IPS-NIHi7 (cell line): ENCODE results near the gene CIAO1.
"Not testable (repeated sequence)": the region's sequence is repeated elsewhere in the genome, so short reads cannot be mapped to it uniquely, and the experiment has no call there.

Source experiments
- DNase-seq: peaks from one replicate; pipeline ENCODE4 v3.0.0; 2012; ENCODE audit warnings: mixed read lengths; ENCODE audit errors: extremely low spot score

Gene CIAO1

DNA sequence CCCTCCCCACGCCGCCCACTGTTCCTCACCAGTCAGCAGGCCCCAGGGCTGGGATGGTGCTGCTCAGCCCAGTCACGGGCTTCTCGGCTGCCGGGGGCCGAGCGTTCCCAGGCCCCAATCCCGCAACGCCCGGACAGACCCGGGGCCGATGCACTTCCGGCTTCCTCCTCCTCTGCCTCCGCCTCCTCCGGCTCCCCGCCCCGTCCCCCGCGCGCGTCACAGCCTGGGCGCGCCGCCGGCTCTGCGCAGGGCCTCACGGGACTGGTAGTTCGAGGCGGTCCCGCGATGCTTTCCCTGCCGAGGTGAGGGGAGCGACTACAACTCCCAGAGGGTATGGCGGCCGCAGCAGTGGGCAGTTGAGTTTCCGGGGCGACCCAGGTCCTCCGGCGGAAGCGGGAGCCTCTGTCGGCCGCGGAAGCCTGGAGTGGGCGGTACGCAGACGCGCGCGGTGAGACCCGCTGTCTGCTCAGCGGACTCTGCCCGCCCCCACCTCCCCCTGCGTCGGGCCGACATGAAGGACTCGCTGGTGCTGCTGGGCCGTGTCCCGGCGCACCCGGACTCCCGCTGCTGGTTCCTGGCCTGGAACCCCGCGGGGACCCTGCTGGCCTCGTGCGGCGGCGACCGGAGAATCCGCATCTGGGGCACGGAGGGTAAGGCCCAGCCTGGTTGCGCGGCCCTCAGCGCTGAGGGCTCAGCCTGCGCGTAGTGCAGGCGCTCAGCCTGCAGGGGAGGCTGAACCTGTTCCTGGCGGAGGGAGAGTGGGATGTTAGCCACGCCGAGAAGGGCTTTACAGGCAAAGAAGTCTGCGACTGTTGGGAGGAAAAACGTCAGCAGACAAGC is at the start of gene CIAO1, which contains the start of gene TMEM127:
Gene CIAO1 (plus strand): TSS at position 386 of the 840 bp plus-strand sequence. CDS start 126 bp downstream, at position 512.
Gene TMEM127 (minus strand): TSS at position 158 of the 840 bp plus-strand sequence. CDS start 616 bp downstream, outside the sequence.
- peak; percentile 98 for DNase-seq

GRCh38 chr2:96218508-96219131 is 47.4 kb upstream of the CIAO1 start:
- DNase-seq: no peak

DNA sequence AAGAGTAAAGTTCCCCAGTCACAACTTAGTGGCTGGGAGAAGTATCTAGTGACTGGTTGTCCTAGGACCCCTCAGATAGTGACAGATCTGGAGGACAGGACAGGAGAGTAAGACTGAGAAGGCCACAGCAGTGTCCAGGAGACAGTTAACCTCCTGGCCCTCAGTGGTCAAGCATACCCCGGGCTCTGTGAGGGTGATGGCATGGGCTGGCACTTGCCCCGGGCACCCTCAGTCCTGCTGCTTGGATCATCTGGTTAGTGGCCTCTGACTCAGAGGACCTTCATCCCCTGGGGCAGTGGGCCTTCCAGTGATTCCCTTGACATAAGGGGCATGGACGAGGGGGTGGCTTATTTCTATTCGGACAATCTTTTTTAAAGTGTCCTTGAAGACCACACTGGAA is 46.1 kb upstream of the CIAO1 start:
- not testable (repeated sequence) for DNase-seq

GRCh38 chr2:96221106-96221505 is 44.9 kb upstream of the CIAO1 start:
- DNase-seq: not testable (repeated sequence)

DNA sequence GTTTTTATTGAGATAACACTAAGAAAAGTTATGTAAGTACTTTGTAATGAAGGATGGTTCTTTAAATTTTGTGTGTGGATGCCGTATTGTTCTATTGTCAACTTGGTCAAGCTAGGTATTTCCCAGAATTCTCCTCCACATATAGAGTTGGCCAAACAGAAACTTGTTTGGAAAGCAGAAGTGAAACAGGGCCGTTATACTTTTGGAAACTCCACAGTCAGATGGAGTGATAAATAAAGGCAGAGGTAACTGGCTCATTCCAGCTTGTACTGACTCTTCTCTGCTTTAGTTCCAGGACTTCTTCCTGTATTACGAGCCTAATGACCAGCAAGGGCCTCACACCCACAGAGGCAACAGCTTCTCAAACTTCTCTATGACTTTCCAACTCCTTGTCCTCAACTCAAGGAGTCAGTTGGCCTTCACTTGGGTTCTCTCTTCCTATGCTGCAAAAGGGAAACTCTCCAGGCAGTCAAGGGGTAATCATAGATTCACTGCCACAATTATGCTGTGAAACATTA is 41.0 kb upstream of the CIAO1 start:
- DNase-seq: no peak

DNA sequence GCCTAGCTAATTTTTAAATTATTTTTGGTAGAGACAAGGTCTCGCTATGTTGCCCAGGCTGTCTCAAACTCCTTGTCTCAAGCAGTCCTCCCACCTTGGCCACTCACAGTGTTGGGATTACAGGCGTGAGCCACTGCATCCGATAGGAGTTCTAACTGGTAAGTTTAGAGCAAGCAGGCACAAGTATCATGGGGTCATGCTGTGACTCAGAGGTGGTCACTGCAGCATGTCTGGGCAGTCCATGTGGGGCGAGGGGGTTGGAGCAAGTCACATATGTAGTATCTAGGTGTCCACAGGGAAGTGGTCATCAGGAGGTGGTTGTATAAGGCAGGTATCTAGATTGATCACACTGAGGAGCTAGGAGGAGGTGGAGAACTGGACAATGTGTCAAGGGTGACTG is 34.7 kb upstream of the CIAO1 start:
- no peak for DNase-seq

DNA sequence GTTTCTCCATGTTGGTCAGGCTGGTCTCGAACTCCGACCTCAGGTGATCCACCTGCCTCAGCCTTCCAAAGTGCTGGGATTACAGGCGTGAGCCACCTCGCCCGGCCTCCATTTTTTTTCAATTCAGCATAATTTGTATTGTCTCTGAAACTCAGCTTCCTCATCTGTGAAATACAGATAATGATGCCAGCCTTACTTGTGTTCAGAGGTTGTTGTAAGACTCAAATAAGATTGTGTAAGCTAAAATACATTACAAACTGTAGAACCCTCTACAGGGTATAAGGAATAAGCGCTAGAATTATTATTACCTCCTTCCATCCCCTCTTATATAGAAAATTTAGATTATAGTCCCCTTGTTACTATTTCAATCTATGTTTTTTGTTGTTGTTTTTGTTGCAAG is 32.6 kb upstream of the CIAO1 start:
- no peak for DNase-seq

GRCh38 chr2:96233880-96234316 is 32.1 kb upstream of the CIAO1 start:
- no peak for DNase-seq

DNA sequence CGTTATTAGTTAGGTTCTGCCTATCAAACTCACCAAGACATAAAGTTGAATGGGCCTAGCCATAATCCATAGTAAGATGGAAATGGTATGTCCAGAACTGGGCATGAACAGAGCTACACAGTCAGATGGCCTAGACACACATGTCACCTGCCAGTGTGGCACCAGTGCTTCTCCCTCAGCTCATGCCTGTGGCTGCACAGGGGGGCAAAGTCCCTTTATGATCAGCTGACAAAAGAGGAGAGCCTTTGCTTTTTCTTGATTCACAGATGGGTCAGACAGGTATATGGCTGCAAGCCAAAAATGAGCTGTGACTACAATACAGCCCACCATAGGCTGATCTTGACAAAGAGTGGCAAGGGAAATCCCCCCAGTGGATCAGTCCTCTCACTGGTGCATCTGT is 29.1 kb upstream of the CIAO1 start:
- no peak for DNase-seq

GRCh38 chr2:96238266-96238665 is 27.8 kb upstream of the CIAO1 start:
- DNase-seq: no peak

DNA sequence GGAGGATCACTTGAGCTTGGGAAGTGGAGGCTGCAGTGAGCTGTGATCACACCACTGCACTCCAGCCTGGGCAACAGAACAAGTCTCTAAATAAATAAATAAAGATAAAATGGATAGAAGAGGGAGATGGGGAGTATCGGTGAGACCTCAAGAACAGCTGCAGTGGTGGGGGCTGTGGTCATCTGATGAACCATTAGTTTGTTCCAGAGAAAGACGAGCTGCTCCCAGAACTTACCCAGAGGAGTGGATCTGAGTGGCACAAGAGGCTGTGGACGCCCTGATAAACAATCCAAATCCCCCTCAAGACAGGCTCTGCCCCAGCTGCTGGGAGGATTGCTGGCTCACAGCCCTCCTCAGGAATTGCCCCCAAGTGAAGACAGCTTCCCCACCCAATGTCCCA is 26.9 kb upstream of the CIAO1 start:
- DNase-seq: no peak

- DNase-seq: no peak
These were observed 26.2 kb upstream of the CIAO1 start for GRCh38 chr2:96239745-96240264.

- no peak for DNase-seq
These were observed 25.5 kb upstream of the CIAO1 start for GRCh38 chr2:96240341-96241038.

- DNase-seq: peak; percentile 56
These were observed 24.8 kb upstream of the CIAO1 start for GRCh38 chr2:96241227-96241626.

GRCh38 chr2:96241900-96242611 is 24.0 kb upstream of the CIAO1 start:
- no peak for DNase-seq

GRCh38 chr2:96243843-96244242 is 22.2 kb upstream of the CIAO1 start:
- DNase-seq: no peak

GRCh38 chr2:96245609-96246390 is 20.2 kb upstream of the CIAO1 start:
- DNase-seq: no peak

- DNase-seq: no peak
These were observed 19.0 kb upstream of the CIAO1 start for GRCh38 chr2:96247009-96247408.

GRCh38 chr2:96247896-96248295 is 18.1 kb upstream of the CIAO1 start:
- no peak for DNase-seq

DNA sequence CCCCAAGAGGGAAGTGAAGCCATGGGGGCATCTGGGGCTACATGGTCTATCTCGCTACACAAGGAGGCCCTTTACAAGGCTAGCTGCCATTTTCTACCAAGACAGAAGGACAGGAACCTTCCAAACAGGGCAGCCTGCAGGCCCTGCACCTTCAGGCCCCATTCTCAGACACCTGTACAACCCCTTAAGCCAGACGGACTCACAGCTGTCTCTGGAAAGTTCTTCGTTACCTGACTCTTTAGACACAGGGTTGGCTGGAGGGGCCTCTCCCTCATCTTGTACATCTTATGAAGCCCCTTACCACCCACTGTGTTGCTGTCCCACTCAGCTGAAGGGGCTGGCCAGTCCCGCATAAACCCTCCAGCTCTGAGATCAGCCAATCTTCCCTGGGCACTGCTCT is 17.4 kb upstream of the CIAO1 start:
- no peak for DNase-seq
